CD1c-positive myeloid dendritic cell (primary cell): ENCODE results near the gene CES5A.
"Not testable (repeated sequence)": the region's sequence is repeated elsewhere in the genome, so short reads cannot be mapped to it uniquely, and the experiment has no call there.

Source experiments
- DNase-seq: peaks from one replicate; pipeline ENCODE4 v3.0.0-alpha.2; 2016; ENCODE audit errors: extremely low spot score

CES5A gene

GRCh38 chr16:55830658-55831294 lies 44.4 kb downstream of the CES5A start:
- DNase-seq: no peak

- DNase-seq: not testable (repeated sequence)
Measured at GRCh38 chr16:55829232-55829631, 45.9 kb downstream of the CES5A start.

DNA sequence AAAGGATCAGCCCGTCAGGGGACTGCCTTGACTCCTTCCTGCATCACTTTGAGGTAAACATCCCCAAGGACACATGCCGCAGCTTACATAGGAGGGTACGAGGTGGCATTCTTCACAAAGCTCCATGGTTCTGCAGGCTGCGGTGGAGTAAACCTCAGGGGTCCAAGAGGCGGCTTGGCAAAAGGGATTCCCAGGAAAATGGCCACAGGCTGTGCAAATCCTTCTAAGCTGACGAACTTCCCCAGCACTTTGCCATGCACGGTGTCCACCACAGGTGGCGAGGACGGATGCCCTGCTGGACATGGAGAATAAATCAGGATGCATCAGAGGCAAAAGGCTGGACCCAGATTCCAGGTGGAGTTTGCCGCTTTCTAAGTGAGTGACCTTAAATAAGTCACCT lies 46.5 kb downstream of the CES5A start:
- no peak for DNase-seq

- DNase-seq: no peak
Measured at GRCh38 chr16:55825115-55825728, 50.0 kb downstream of the CES5A start.

DNA sequence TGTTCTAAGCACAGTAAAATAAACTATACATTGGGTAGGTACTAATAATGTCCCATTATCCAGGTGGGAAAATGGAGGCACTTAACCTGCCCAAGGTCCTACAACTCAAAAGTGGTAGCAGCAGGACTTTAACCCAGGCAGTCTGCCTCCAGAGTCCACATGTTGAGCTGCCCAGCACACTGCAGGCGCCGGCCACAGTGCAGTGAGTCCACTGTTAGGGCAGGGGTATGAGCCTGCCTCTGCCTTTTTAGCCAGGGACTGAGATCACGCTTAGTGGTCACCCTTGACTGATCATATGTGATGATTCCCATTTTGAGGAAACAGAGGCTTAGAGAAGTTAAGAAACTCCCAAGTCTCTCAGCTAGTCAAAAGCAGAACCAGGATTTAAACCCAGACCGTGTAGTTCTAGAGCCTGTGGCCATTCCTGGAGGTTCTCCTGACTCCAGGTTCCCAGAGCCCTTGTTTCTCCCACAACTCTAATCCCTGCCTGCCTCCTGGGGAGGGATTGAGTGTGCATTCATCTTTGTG lies 50.6 kb downstream of the CES5A start:
- peak; percentile 56 for DNase-seq

- no peak for DNase-seq
Measured at GRCh38 chr16:55822280-55822810, 52.8 kb downstream of the CES5A start.

- no peak for DNase-seq
Measured at GRCh38 chr16:55821210-55821609, 54.0 kb downstream of the CES5A start.

- no peak for DNase-seq
Measured at GRCh38 chr16:55820615-55821014, 54.6 kb downstream of the CES5A start.

- DNase-seq: no peak
Measured at GRCh38 chr16:55817236-55817912, 57.8 kb downstream of the CES5A start.

DNA sequence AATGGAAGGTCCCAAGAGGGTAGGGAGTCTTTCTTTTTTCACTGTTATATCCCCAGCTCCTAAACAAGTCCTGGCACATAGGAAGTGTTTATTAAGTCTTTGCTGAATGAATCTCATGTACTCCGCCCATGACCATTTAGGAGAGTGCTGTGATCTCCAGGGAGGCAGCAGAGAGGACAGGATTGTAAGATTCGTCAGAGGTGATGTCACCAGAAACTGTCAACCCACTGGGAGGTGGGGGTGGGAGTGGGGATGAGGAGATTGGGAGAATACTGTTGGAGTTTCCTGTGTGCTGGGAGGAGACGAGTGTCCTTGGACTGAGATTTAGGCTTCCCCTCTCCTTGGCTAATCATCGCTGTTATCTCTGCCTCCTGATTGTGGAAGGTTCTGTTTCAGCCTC lies 59.0 kb downstream of the CES5A start:
- DNase-seq: not testable (repeated sequence)

GRCh38 chr16:55815320-55815719 lies 59.9 kb downstream of the CES5A start:
- no peak for DNase-seq

- DNase-seq: not testable (repeated sequence)
Measured at GRCh38 chr16:55814174-55814573, 61.0 kb downstream of the CES5A start.

DNA sequence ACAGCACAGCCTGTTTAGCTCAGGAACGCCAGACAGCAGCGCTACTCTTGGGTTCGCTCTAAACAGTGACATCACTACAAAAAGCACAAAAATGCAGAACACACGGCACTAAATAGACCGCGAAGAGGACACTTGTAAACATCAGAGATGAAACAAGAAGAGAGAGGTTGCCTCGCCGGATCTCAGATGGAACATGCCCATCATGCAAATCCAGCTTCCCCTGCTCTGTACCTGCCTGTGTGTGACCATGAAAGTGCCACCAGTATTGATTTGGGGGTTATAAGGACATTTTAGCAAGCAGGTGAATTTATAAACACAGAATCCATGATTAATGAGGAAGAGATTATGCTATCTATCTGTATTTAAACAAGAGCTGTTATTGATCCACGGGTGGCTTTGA lies 61.4 kb downstream of the CES5A start:
- not testable (repeated sequence) for DNase-seq

GRCh38 chr16:55812951-55813350 lies 62.2 kb downstream of the CES5A start:
- DNase-seq: no peak

DNA sequence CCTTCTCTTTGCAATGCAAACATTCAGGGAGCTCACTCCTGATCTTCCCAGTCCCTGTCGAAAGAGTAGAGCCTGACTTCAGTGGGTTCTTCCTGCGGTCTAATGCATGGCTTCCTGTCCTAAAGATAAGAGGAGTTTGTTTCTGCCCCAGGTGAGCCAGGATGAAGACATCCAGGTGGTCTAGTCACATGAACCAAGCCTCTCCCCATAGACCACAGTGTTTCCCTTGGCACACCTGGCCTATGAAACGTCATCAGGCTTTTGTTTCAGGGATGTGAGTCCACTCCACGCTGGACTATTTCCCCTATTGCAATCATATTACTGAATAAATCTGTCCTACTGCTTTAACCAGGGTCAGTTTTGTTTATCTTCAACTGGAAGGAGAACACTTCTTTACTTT lies 63.4 kb downstream of the CES5A start:
- no peak for DNase-seq

GRCh38 chr16:55810451-55810961 lies 64.7 kb downstream of the CES5A start:
- DNase-seq: no peak

DNA sequence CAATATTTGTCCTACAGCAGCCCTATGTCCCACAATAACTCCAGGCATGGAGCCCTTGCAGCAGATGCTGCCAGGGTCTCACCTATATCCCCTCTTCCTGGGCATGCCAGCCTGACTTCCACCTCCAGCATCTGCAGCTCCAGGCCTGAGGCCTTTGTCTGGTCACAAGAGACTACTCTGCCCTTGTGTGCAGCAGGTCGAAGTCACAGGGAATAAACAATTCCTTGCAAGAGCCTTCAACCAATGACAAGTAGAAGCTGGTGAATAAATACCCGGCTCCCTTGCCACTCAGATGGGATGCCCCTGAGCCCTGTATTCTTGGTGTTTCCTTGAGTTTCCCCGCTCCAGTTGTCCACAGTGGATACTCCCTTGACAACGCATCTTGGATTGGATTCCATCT lies 65.3 kb downstream of the CES5A start:
- DNase-seq: no peak

- DNase-seq: no peak
Measured at GRCh38 chr16:55809386-55809785, 65.8 kb downstream of the CES5A start.

DNA sequence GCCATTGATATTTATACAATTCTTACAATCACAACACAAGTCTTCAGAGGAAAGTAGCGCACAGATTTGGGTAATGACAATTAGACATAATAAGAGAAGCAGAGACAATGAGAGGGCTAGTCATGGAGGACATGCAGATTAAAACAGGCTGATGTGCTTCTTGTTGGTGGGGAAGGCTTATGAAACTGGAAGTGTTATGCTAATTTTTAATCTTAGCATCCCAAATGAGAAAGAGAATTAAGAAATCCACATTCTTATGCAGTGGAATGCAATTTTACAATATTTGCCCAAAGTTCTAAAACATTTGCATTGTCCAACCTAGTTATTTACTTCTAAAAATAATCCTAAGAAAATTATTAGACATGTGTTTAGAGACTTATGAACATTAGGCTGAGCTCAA lies 66.9 kb downstream of the CES5A start:
- not testable (repeated sequence) for DNase-seq

DNA sequence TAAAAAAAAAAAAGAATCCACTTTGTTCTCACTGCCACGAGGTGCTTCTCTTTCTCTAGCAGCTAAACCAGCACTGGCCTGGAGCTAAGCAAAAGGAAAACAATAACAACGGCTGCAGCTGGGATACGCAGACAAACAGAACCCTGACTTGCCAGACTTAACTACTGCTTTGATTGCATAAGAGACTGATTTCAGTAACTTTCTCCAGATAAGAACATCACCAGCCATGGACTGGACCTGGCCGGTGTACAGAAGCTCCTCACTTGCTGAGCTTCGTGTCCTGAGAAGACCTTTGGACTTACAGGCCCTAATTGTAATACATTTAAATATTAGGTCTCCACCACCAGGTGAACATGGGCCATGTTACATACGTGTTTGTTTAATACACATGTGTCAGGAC lies 70.1 kb downstream of the CES5A start:
- not testable (repeated sequence) for DNase-seq

DNA sequence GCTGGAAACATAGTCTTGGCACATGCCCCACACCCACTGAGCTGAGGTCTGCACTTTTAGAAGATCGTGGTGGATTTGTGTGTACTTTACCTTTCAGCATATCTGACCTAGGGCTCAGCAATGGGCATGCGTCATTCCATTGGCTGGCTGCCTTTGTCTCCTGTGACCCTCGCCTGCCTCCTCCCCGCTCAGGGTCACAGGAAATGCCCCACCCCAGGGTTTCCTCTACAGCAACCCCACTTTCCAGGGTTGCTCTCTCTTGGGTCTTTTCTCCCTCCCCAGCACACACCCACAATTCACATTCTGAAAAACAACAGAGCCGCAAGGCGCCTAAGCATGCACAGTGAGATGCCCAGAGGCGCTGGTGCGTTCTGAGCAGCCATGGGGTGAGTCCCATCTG lies 71.5 kb downstream of the CES5A start:
- not testable (repeated sequence) for DNase-seq
